HG03442 (cell line): ENCODE measurements around the gene HES3.

Experiments used
- ATAC-seq: cut with Tn5 transposase; IDR thresholded peaks from one replicate; pipeline ENCODE4 v1.9.1; 2021; ENCODE audit warnings: mild to moderate bottlenecking, moderate library complexity; ENCODE audit not compliant: unreplicated experiment

HES3 gene

DNA sequence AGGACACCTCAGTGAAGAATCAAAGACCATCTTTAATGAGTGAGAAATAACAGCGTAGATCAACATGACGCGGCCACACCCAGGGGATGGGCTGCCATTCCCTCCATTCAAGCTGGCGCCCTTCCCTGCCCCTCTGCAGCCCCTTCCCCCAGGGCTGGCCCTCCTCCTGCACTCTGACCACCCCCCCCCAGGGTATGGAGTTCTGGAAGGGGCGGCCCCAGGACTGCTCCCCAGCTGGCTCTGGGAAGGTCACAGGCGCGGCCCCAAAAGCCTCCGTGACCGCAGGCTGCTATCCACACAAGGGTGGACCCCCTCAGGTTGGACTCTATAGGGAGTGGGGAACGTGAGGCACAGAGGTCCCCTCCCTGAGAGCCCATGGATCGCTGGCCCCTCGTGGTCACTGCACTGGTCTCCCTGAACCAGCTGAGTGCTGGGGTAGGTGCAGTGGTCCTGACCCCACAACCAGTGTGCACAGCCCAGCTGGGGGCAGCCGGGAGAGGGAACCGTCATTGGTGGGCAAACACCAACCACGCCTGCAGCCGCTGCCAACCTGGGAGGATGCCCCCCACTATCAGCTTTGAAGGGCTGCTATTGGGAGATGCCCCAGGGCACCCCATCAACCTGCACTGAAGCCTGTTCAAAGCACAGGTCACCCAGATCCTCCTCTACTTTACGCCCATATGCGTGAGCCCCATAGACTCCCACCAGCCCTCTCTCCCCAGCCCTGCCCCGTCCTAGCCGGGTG lies 33.0 kb downstream of the HES3 start:
- ATAC-seq: no peak

GRCh38 chr1:6278263-6278662 lies 34.3 kb downstream of the HES3 start:
- ATAC-seq: no peak

DNA sequence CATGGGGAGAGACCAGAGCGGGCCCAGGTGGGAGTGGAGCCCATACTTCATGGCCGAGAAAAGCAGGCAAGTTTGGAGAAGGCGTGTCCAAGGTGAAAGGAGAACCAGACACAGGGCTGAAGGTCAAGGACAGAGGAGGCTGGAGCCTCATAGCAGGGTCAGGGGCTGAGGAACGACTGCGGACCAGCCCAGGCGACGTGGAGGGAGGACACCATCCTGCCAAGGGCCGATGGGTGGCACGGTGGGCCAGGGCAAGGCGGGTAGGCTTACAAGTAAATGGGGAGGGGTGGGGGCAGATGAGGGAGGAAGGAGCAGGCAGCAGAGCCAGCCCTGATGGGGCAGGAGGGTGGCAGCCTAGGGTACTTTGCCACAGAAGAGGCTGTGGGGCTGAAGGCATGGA lies 35.1 kb downstream of the HES3 start:
- no peak for ATAC-seq

GRCh38 chr1:6279613-6280383 lies 35.8 kb downstream of the HES3 start:
- no peak for ATAC-seq

DNA sequence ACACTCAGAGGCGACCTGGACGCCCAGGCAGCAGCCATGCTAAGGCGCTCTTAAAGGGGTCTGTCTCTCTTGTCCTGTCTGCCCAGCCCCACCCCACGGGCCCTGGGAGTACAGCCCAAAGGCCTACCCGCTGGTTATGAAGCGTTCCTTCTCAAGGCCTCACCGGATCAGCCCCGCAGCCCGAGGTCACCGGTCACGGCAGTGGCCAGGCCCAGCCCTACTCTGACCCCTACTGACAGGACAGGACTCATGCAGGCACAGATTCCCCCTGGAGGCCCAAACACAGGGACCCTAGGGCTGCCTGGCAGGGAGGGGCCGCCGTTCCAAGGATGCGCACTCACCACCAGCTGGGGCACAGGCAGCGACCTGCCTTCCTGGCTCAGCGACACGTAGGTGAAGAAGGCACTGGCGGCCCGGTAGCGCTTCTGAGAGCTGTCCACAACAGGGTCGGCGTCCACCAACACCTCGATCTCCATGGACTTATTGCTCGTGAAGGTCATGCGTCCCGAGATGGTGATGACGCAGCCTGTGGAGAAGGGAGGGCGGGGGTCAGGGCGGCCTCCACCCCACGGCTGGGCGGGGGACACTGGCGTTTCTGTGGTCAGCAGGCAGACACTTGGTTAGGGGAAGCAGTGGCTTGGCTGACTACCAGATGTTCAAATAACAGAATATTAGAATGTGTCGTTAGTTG lies 36.9 kb downstream of the HES3 start:
- ATAC-seq: no peak

GRCh38 chr1:6281511-6282402 lies 37.8 kb downstream of the HES3 start:
- ATAC-seq: no peak

DNA sequence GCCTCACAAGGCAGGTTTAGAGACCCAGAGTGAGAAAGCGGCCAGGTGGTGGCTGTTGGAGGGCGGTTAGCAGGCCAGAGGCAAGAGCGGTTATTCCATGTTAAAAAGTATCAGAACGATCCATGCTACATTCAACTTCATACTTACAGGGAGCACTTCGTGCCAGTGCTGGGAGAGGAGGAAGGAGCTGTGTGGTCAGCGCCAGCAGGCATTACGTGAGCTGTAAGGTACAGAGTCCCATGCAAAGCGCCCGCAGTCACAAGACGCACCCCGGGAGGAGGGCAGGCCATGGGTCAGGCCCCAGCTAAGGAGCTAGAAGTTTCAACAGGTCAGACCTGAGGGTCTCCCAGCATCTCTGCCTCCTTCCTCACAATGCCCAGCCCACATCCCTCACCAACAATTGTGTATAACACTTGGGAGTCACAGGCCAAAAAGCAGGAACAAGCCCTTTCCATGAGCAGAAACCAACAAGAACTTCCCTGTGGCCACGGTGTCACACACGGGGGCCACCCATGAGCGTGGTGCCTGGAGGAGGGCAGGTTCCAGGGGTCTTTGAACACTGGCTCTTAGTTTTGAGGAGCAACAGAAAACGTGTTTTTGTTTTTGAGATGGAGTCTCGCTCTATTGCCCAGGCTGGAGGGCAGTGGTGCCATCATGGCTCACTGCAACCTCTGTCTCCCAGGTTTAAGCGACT lies 38.7 kb downstream of the HES3 start:
- ATAC-seq: no peak

GRCh38 chr1:6285336-6285735 lies 41.4 kb downstream of the HES3 start:
- ATAC-seq: no peak

GRCh38 chr1:6286266-6286665 lies 42.3 kb downstream of the HES3 start:
- ATAC-seq: no peak

DNA sequence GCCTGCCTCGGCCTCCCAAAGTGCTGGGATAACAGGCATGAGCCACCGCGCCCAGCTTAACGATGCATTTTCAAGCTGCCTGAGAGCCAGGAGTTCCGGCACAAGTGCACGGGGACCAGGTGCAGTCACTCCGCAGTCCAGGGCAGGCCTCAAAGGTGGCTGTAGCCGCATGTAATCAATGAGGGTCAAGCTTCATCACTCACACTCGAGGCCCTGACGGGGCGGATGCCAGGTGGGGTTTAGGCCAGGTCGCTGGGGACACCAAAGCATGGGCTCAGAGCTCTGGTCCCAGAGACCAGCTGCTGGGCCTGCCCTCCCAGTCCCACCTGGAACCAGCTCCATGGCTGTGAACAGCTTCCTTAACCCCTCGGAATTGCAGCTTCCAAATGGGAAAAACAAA lies 43.0 kb downstream of the HES3 start:
- ATAC-seq: no peak

- ATAC-seq: no peak
These were observed 43.5 kb downstream of the HES3 start for GRCh38 chr1:6287431-6287886.

GRCh38 chr1:6288026-6288425 lies 44.0 kb downstream of the HES3 start:
- ATAC-seq: no peak

GRCh38 chr1:6288665-6289064 lies 44.7 kb downstream of the HES3 start:
- no peak for ATAC-seq

GRCh38 chr1:6292102-6292501 lies 48.1 kb downstream of the HES3 start:
- no peak for ATAC-seq

DNA sequence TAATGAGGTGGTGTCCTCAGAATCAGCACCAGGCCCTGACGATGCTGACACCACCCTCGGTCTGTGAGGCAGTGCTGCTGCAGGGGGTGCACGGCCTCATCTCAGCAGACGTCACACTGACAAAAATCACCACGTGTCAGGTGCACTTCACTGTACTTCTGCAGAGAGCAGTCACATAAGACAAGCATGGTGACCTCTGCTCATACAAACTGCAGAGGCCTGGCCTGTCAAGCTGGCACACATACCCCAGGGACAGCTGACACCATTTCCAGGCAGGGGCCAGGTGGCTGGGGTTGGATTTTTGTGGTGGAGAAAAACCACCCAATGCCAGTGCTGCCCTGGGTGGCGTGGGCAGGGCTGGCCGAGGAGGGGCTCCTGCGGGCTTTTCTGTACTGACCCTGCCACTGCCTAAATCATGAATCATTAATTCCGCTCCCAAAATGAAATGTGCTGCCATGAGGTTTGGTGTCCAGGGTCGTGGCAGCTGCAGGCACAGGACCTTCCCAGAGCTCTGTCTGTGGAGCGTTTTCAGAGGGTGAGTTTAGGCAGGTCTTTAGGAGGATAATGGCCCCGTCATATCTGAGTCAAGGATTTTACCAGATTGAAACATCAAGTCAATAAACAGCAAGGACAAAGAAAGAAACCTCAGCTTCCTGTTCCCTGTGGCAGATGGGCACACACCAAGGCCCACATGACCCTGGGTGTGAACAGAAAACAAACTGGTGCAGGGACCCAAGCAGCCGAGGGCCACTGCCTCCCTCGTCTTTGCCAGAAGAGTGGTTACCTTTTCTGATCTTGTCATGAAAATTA lies 50.3 kb downstream of the HES3 start:
- no peak for ATAC-seq

GRCh38 chr1:6294890-6295556 lies 51.0 kb downstream of the HES3 start:
- no peak for ATAC-seq
